ENCODE results near the gene CFAP43. TPM values are rescaled to one million over a fixed set of nuclear protein-coding genes. Genes with fewer than 3 reads are reported as not detected.

Gene CFAP43
- total RNA-seq, 1 donor from 2014 or later: not detected

DNA sequence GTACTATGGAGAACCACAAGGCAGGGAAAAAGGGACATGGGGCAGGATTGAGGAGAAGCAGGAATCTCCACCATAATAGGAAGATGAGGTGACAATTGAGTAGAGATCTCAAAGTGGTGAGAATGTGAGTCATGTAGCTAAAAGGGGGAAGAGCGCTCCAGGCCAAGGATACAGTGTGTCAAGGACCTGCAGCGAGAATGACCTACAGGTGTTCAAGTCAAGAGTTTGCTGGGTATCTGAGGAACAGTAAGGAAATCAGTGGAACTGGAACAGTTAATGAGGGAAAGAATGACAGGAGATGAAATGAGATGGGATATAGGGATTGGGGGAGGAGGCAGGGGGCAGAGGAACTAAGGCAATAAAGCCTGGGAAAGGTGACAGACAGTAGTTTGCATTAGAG is 76.6 kb downstream of the CFAP43 start:
- intact Hi-C loops (cut with micrococcal nuclease): no loop called here
- no peak for DNase-seq
- no peak for ATAC-seq

DNA sequence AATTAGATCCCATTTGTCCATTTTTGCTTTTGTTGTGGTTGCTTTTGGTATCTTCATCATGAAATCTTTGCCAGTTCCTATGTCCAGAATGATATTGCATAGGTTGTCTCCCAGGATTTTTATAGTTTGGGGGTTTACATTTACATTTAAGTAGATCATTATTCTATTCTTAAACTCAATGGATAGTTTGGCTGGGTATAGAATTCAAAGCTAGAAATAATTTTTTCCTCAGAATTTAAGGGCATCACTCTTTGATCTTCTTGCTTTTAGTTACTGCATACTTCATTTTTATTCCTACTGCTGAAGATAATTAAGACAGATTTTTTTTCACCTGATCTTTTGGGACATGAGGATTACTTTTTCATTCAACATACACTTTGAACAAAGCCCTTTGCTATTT is 80.4 kb downstream of the CFAP43 start:
- ATAC-seq: no peak
- DNase-seq: no peak
- intact Hi-C loops (cut with micrococcal nuclease): no loop called here

DNA sequence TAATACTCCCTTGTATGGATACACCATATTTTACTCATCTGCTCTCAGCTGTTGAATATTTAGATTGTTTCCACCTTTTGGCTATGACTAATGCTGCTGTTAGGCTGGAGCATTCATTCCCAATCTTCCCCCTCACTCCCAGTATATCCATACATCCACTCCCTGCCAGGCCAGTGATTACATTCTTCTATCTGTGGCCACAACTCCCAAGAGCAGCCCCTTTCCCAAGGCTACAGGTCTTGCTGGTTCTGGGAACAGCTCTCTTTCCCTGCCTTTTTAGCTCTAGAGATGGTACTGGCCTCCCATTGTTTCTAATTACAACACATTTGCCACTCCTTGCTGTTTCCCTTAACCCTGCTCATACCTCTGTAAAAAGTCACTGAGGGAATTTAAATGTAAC is 82.0 kb downstream of the CFAP43 start:
- DNase-seq (no peak), ATAC-seq (no peak)
- intact Hi-C loops (cut with micrococcal nuclease): no loop called here

DNA sequence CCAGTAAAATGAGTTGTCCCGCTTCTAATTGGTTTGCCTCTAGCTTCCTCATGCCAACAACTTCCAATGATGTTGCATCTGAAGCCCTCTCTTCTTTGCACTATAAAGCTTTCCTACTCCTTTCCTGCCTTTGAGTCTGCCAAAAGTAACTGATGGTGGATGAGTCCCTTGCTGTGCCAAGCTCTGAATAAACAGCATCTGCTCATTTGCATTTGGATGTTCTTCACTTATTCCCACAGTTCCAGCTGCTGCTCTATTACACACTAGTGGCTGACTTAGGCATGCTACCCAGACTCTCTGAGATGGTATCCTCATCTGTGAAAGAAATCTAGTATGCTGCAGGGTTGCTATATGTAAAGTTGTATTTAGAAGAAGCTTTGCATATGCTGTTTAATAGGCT is 85.3 kb downstream of the CFAP43 start:
- intact Hi-C loops (cut with micrococcal nuclease): no loop called here
- DNase-seq: no peak
- ATAC-seq: no peak

DNA sequence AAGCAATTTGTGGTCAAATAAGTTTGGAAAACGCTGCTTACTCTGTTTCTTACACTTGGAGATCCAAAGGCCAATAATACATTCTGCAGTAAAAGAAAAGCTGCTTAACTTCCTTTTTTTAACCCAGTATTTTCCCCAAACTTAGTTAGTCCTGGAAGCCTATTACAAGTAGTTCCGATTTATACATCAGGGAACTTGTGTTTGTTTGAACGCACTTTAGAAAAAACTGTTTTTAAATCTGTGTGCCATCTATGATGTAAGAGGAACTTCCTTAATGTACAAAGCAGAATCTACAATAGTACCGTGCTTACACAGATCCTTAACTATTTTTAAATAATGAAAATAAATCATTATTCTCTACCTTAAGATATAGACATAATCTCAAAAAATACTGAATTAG is 87.2 kb downstream of the CFAP43 start:
- ATAC-seq (no peak), DNase-seq (no peak)
- intact Hi-C loops (cut with micrococcal nuclease): no loop called here

DNA sequence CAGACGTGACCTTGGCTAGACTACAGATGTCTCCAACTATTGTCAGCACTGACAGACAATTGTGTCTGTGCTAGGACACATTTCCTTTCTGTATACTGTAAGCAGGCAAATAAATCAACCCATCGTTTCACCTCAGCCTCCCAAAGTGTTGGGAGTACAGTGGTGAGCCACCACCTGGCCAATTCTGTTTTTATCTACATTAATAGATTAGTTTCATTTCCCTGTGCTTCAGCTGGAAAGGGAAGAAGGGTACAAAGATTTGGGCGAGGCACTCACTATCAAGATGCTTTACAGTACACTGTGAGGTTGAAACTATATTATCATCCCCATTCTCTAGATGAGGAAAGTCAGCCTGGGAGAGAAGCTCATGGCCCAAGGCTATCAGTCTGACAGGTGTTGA is 88.3 kb downstream of the CFAP43 start:
- intact Hi-C loops (cut with micrococcal nuclease): no loop called here
- ATAC-seq (no peak), DNase-seq (no peak)

DNA sequence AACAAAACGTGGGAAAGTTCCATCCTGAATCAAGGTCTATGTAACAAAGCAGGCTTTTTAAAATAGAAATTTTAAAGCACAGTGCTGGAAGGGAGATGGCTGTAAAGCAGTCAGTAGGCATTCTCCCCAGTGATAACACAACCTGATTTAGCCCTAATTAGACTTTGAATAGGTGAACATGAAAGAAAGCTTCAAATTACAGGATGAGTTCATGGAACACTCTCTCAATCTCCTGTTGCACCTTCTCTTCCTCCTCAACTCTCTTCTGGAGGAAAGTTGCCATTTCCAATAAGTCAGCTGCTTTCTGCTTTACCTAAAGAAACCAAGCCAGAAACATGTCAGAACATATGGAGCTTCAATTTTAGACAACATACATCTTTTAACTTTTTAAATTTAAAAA is 90.1 kb downstream of the CFAP43 start:
- intact Hi-C loops (cut with micrococcal nuclease): no loop called here
- DNase-seq (no peak), ATAC-seq (no peak)

DNA sequence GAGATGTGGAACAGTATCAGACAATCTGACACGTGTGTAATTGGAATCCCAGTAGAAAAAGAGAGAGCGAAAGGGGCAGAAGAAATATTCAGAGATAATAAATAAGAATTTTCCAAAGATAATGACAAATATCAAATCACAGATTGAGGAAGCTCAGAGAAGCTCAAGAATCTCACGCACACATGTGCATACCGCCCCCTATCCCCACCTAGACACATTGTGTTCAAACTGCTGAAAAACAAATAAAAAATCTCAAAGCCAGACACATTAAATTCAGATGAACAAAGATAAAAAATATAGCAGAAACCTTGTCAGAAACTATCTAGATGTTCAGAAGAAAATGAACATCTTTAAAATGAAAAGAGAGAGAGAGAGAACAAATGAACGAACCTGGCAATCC is 92.9 kb downstream of the CFAP43 start:
- intact Hi-C loops (cut with micrococcal nuclease): no loop called here

DNA sequence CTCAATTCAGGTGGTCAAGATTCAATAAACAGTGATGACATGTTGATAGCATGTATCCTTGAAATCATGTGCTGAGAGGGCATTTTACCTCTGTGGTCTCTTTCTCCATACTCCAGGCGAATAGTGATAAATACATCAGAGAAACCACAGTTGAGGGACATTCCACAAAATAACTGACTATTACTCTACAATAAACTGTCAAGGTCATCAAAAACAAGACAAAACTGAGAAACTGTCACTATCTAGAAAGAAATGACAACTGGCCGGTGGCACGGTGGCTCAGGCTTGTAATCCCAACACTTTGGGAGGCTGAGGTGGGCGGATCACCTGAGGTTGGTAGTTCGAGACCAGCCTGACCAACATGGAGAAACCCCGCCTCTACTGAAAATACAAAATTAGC is 94.0 kb downstream of the CFAP43 start:
- ATAC-seq: no peak
- intact Hi-C loops (cut with micrococcal nuclease): no loop called here

More for the DNA sequence above, 92.9 kb downstream of the CFAP43 start:
- ATAC-seq (no peak), DNase-seq (no peak)

DNA sequence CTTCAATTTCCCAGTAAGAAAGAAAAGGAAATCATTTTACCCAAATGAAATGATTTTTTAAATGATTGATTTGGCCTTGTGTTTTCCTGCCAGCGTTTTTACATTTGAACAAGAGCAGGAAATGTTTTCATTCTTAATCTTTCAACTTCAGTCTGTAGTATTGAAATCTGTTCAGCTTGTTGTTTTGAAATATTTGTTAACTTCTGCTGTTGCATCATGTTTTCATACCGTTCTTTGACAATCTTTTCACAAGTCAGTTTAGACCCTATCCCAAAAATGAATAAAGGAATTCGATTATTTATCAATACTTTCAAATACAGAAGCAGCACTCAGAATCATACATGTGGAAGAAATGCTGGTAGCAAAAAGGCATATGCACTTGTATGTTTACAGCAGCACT is 102.1 kb downstream of the CFAP43 start:
- DNase-seq: no peak
- intact Hi-C loops (cut with micrococcal nuclease): no loop called here
- ATAC-seq: no peak

More for the DNA sequence above, 94.0 kb downstream of the CFAP43 start:
- DNase-seq: no peak

DNA sequence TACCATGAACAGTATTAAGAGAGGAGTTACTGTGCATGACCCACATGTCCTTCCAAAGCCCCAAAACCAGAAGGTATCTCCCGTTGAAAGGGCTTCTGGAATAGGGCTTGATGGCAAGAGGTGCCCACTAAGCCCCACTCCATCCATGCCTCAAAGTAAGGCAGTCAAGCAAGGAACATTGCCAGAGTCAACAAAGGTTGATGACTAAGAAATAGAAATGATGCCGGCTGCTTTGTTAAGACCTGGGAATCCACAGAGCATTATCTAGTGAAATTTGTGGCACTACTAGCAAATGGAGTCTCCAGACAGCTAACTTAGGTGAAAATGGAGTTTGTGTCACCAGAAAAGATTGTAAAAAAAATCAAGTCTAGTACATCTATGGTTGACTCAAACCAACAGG is 104.0 kb downstream of the CFAP43 start:
- intact Hi-C loops (cut with micrococcal nuclease): loop anchor here (10.0 kb wide), 1 partner anchor 107 kb away; the partner anchor contains the start of gene CFAP43
- ATAC-seq: no peak
- DNase-seq: no peak

DNA sequence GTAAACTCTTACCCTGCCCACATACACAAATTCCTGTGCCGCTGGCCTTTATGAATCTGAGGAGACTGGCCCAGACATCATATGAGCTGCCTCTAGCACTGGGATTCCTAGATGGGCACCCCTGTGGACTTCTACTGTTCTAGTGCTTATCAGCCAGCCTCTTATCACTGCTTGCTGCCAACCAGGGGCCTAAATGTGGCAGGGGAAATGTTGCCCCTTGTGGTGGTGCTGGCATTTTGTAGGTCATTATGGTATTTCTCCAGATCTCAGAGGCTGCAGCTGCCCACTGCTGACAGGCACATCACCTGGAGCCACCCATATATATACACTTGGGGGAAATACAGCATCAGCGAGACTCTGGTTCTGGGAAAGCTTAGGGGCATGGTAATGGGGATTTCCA is 104.8 kb downstream of the CFAP43 start:
- ATAC-seq: peak; percentile 55
- no peak for DNase-seq
- intact Hi-C loops (cut with micrococcal nuclease): loop anchor here (10.0 kb wide), 1 partner anchor 107 kb away; the partner anchor contains the start of gene CFAP43

DNA sequence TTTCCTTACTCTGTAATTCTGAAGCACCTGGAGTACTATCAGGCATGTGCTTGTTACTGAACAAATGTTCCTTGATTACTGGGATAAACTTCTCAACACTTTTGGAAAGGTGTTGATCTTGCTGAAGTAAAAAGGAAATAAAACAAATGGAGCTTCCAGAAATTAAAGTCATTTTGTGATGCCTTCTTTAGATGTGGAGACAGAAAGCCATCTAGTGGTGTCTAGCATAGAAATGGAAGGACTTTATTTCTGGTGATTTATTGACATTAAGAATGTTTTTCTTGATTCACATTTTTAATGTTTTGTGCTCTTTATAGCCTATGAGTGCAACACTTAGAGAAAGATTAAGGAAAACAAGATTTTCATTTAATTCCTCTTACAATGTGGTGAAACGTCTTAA is 108.8 kb downstream of the CFAP43 start:
- intact Hi-C loops (cut with micrococcal nuclease): loop anchor here (5.0 to 10.0 kb wide), 2 partner anchors 111 to 231 kb away; partner anchors contain the start of gene CFAP43

DNA sequence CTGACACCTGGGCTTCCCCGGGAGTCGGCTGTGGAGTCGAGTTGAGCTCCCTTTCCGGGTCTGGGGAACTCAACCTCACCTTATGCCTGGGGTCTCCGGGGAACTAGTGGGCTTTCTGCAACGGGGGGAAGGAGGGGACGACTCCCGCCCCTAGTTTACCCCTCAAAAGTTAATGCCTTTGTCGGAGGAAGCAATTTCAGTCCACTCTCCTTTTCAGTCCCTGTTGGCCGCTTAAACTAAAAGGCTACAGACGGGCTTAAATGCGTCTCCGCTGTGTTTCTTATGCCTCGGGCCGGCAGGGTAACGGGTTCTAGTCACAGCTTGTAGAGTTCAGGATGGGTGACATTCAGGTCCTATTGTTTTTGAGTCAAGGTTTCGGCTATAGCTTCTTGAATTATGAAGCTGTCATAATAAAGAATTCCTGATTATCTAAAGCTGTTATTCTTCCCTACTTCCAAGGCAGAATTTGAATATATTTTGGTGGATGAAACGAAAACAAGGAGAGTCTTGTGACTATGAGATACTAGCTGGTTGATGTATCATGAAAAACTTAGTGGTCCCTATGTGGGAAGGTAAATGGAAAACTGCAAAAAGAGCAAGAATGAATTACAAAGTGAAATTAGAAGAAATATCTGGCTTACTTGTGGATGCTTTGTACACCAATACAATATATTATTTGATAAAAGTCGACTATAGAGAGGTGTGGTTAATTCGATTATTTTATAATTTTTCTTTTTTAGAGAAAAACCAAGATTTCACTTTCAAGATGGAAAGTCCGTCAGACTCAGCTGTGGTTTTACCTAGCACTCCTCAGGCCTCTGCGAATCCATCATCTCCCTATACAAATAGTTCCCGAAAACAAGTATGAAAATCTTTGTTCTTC is 109.7 kb downstream of the CFAP43 start:
- ATAC-seq (no peak), DNase-seq (peak; percentile 31)
- intact Hi-C loops (cut with micrococcal nuclease): loop anchor here (5.0 to 10.0 kb wide), 2 partner anchors 112 to 230 kb away; partner anchors contain the start of gene CFAP43

More for the DNA sequence above, 108.8 kb downstream of the CFAP43 start:
- DNase-seq (no peak), ATAC-seq (no peak)

DNA sequence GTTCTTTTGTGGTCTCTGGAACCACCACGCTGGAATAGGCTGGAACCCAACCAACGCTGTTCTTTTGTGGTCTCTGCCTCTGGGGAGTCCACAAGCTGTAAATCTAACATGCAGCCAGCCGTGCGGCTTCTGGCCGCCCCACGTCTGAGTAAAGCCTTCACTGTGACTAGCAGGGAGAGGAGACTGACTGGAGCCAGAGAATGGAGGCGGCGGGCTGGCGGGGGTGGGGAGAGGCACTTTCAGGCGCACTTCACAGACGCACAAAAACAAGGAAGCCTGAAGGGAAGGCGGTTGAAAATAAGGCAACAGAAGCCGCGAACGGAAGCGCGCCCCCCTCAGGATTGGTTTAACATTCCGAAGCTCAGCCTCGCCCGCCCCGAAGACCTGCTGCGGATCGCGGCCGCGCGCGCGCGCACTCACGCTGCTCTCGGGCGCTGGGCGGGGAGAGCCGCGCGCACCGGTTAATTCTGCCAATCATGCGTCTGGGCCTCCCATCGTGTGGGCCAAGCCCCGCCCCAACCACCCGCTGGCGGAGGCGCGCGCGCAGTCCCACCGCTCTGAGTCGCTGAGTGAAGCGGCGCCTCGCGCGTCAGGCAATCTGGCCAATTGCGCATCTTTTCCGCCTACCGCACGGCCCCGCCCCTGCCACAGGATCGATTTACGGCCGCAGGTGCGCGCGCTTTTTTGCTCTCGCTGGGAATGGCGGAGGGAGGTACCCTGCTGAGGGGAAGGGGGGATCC is 110.5 kb downstream of the CFAP43 start, which contains the start of gene SFR1:
Gene SFR1 (plus strand): TSS at position 687 of the 740 bp plus-strand sequence. CDS start 13 bp downstream, at position 700.
- intact Hi-C loops (cut with micrococcal nuclease): loop anchor here (5.0 to 10.0 kb wide), 2 partner anchors 113 to 229 kb away; partner anchors contain the start of gene CFAP43
- peak; percentile 97 for ATAC-seq
- peak; percentile 100 for DNase-seq

DNA sequence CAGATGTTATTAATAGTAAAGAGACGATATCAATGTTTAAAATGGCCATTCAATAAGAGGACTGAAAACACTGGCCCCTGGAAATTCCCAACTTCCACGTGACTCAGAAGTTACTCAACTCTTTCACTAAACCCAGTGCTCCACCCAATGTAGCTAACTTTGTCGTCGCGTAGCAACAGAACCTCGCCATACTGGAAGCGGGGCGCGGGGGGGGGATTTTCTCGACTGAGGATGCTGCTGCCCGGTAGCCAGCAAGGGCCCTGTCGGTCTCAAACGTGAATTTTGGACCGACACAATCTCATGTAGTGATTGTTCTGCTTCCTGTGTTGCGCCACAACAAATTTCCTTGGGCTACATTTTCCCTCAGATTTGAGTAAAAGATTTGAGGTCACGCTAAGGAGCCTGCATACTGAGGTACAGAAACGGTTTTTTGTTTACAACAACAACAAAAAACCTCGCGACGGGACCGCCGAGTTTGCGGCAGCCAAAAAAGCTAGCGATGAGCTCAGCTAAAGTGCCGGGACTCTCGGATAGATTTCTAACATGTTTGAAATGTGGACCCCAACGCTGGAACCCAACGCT is 111.2 kb downstream of the CFAP43 start:
- ATAC-seq (peak; percentile 78), DNase-seq (peak; percentile 89)
- intact Hi-C loops (cut with micrococcal nuclease): loop anchor here (5.0 to 10.0 kb wide), 2 partner anchors 114 to 229 kb away; partner anchors contain the start of gene CFAP43

DNA sequence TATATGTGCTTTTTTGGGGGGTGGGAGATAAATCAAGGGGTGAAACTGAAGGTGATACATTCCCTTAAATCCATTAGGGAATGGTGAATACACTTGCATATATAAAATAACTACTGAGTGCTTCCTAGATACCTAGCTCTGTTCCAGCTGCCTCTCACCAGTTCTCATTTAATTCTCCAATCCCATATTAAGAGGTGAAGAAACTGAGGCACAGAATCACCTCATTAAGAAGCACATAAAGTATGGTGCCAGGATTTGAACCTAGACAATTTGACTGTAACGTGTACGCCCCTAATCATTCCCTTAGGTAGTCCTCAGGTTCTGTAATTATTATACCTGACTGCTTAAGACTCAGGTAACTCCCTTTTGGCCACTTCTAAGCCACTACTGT is 111.7 kb downstream of the CFAP43 start:
- intact Hi-C loops (cut with micrococcal nuclease): loop anchor here (5.0 to 10.0 kb wide), 2 partner anchors 114 to 228 kb away; partner anchors contain the start of gene CFAP43
- DNase-seq: no peak
- ATAC-seq: no peak

DNA sequence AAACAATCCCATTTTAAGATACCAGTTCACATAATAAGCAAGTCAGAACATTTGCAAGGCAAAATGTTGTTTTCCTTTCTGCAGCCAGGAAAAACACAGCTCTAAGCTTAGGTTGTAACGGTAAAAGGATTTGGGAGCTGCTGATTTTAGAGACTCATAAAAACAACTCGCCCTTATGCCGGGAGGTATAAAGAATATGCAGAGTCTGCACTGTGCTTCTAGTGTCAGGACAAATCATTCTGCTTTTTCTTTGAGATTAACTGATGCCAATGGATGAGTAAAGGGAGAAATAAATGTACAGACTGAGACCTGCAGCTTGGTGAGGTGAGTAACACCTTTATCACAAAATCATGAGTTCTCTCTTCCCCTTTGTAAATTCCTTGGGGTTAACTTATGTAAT is 112.2 kb downstream of the CFAP43 start:
- ATAC-seq (no peak), DNase-seq (no peak)
- intact Hi-C loops (cut with micrococcal nuclease): loop anchor here (5.0 to 10.0 kb wide), 2 partner anchors 115 to 228 kb away; partner anchors contain the start of gene CFAP43

DNA sequence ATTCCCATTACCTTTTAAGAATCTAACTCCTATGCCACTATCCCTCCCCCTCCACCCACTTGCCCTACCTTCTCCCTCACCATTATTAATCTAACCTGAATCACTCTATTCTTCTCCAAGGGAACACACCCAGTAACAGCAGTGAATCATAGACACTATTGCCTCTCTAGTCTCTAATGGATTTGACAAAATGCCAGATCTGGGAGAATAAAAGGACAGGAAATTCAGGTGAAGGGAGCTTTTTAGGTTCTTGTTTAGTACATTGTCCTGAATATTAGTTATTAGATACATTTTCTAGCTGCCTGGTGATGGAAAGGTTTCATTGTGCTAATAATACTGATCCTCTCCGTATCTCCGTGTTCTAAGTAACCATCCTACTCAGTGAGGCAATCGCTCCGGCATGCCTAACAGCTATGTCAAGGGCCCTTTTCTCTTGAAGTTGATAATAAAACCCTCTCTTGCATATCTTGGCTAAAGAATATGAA is 114.3 kb downstream of the CFAP43 start:
- intact Hi-C loops (cut with micrococcal nuclease): no loop called here
- no peak for ATAC-seq

More for the DNA sequence above, 114.3 kb downstream of the CFAP43 start:
- DNase-seq: no peak
